Measurements from ENCODE around the gene ENOX1. TPM values are rescaled to one million over a fixed set of nuclear protein-coding genes. Genes with fewer than 3 reads are reported as not detected.

The ENOX1 gene
- total RNA-seq, 1 experiment from 2014 or later, result 1.8 TPM

DNA sequence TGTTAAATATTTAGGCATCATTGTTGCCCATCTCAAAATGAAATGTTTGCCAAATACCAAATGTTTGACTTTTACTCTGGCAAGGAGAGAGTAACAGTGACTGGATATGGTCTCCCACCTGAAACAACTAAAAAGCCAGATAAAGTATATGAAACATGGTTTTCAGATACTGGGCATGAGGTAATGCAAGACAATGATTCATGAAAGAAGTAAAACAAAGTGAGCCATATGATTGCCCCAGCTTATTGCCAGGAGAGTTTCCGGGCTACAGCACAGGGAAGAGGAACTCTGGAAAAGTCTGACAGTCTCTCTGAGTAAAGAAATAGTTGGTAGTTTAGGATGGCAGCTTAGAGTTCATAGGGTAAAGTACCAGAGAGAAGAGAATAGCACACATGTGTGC is 408.8 kb downstream of the ENOX1 start:
- Mint-ChIP-seq H3K4me3 (ENCODE audit: unreplicated experiment) (no peak overlapping the region), H3K36me3 (ENCODE audit: insufficient read depth, unreplicated experiment) (no peaks in the 10 kb centered on the region), H3K27me3 (ENCODE audit: insufficient read depth, unreplicated experiment) (no peaks in the 10 kb centered on the region), H3K9me3 (ENCODE audit: unreplicated experiment) (peaks cover 22% of the 10 kb centered on the region), H3K4me1 (ENCODE audit: insufficient read depth, unreplicated experiment) (no peaks in the 10 kb centered on the region), H3K27ac (ENCODE audit: low read depth, unreplicated experiment) (no peak overlapping the region)
- intact Hi-C loops (cut with micrococcal nuclease), result no loop called here
- no TSS peak for BruUV-seq (replicated peaks)
- TF ChIP-seq, protein P1, sequence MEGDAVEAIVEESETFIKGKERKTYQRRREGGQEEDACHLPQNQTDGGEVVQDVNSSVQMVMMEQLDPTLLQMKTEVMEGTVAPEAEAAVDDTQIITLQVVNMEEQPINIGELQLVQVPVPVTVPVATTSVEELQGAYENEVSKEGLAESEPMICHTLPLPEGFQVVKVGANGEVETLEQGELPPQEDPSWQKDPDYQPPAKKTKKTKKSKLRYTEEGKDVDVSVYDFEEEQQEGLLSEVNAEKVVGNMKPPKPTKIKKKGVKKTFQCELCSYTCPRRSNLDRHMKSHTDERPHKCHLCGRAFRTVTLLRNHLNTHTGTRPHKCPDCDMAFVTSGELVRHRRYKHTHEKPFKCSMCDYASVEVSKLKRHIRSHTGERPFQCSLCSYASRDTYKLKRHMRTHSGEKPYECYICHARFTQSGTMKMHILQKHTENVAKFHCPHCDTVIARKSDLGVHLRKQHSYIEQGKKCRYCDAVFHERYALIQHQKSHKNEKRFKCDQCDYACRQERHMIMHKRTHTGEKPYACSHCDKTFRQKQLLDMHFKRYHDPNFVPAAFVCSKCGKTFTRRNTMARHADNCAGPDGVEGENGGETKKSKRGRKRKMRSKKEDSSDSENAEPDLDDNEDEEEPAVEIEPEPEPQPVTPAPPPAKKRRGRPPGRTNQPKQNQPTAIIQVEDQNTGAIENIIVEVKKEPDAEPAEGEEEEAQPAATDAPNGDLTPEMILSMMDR (IDR thresholded peaks at IDR 0.05; ENCODE audit: unreplicated experiment), result no peak
- CTCF ChIA-PET, result no interaction called here
- DNase-seq (ENCODE audit: unreplicated experiment), result no peak
- POLR2A ChIA-PET, result no interaction called here

DNA sequence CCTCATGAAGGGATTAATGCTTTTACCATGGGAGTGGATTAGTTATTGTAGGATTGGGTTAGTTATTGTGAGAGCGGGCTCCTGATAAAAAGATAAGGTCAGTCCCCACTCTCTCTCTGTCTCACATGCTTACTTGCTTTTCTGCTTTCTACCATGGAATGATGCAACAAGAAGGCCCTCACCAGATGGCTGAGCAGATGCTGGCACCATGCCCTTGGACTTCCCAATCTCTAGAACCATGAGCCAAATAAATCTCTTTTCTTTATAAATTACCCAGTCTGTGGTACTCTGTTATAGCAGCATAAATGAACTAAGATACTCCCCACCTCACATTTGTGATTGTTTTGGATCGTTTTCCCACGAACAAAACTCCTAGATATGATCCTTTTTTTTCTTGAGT is 409.6 kb downstream of the ENOX1 start:
- Mint-ChIP-seq H3K27me3 (ENCODE audit: insufficient read depth, unreplicated experiment) (no peaks in the 10 kb centered on the region), H3K27ac (ENCODE audit: low read depth, unreplicated experiment) (no peak overlapping the region), H3K4me1 (ENCODE audit: insufficient read depth, unreplicated experiment) (no peaks in the 10 kb centered on the region), H3K4me3 (ENCODE audit: unreplicated experiment) (no peak overlapping the region), H3K9me3 (ENCODE audit: unreplicated experiment) (peaks cover 22% of the 10 kb centered on the region), H3K36me3 (ENCODE audit: insufficient read depth, unreplicated experiment) (no peaks in the 10 kb centered on the region)
- ChIA-PET CTCF (no interaction called here), POLR2A (no interaction called here)
- intact Hi-C loops (cut with micrococcal nuclease), result no loop called here
- BruUV-seq (replicated peaks), result no TSS peak
- TF ChIP-seq, protein P1 (IDR thresholded peaks at IDR 0.05; ENCODE audit: unreplicated experiment), result no peak
- DNase-seq (ENCODE audit: unreplicated experiment), result peak; percentile 4

GRCh38 chr13:43376596-43376995 is 410.2 kb downstream of the ENOX1 start:
- no peak for DNase-seq (ENCODE audit: unreplicated experiment)
- Mint-ChIP-seq H3K9me3 (ENCODE audit: unreplicated experiment) (peaks cover 22% of the 10 kb centered on the region), H3K27me3 (ENCODE audit: insufficient read depth, unreplicated experiment) (no peaks in the 10 kb centered on the region), H3K27ac (ENCODE audit: low read depth, unreplicated experiment) (no peak overlapping the region), H3K4me3 (ENCODE audit: unreplicated experiment) (no peak overlapping the region), H3K36me3 (ENCODE audit: insufficient read depth, unreplicated experiment) (no peaks in the 10 kb centered on the region), H3K4me1 (ENCODE audit: insufficient read depth, unreplicated experiment) (no peaks in the 10 kb centered on the region)
- BruUV-seq (replicated peaks), result no TSS peak
- intact Hi-C loops (cut with micrococcal nuclease), result no loop called here
- ChIA-PET CTCF (no interaction called here), POLR2A (no interaction called here)
- TF ChIP-seq, protein P1 (IDR thresholded peaks at IDR 0.05; ENCODE audit: unreplicated experiment), result no peak

DNA sequence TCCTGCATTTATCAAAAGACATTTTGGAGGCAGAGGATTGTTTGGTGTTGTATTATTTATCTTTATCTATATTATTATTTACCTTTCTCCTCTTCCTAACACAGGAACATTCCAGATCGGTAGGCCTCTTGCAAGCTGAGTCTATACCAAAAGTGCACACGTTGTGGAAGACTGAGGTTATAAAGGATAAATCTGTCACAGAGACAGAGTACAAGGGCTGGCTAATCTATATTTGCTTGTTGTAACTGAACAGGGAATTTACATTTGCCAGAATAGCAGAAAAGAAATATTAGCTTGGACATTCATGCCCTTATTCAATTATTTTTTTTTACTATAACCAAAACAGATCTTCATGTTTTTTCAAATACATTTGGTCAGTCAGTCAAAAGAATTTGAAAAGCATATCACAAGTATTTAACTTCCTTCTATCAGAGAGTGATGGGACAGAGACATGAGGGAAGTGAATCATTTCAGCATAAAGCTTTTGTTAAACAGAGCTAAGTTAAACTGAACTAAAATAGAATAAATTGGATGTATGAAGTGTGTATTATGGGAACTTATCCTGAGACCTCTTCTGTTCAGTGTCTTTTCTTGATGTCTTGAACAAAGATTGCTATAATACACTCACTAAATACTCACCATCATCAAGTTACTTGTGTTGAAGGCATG is 410.8 kb downstream of the ENOX1 start:
- Mint-ChIP-seq H3K4me3 (ENCODE audit: unreplicated experiment) (no peak overlapping the region), H3K27ac (ENCODE audit: low read depth, unreplicated experiment) (no peak overlapping the region), H3K4me1 (ENCODE audit: insufficient read depth, unreplicated experiment) (no peaks in the 10 kb centered on the region), H3K9me3 (ENCODE audit: unreplicated experiment) (peaks cover 22% of the 10 kb centered on the region), H3K36me3 (ENCODE audit: insufficient read depth, unreplicated experiment) (no peaks in the 10 kb centered on the region), H3K27me3 (ENCODE audit: insufficient read depth, unreplicated experiment) (no peaks in the 10 kb centered on the region)
- ChIA-PET CTCF (no interaction called here), POLR2A (no interaction called here)
- intact Hi-C loops (cut with micrococcal nuclease), result no loop called here
- no TSS peak for BruUV-seq (replicated peaks)
- DNase-seq (ENCODE audit: unreplicated experiment), result no peak
- TF ChIP-seq, protein P1 (IDR thresholded peaks at IDR 0.05; ENCODE audit: unreplicated experiment), result no peak

Data from MCF 10A (cell line).